Prostate gland (tissue), 2 donors: Measurements from ENCODE around the gene GPATCH4.

ENCODE experiments used
- CTCF ChIP-seq, 4 experiments: fragments of 200-600 bp in 2 of 4; fragments of 450-650 bp in 2 of 4; sonication (generic) in 2 of 4; IDR thresholded peaks; 1 replicate in 3 of 4; 2 replicates in 1 of 4; pipeline ENCODE4 v1.5.1; 2016 to 2019; ENCODE audit warnings: antibody characterized with exemption in 4 of 4, mild to moderate bottlenecking in 2 of 4, moderate library complexity in 2 of 4
- POLR2A ChIP-seq: fragments of 450-650 bp; IDR thresholded peaks from one replicate; pipeline ENCODE4 v1.6.1; 2016; ENCODE audit warnings: antibody characterized with exemption, mild to moderate bottlenecking
- POLR2AphosphoS5 ChIP-seq: sonication (generic); formaldehyde crosslinking; IDR thresholded peaks from one replicate; pipeline ENCODE4 v1.6.1; 2017; ENCODE audit warnings: antibody characterized with exemption

- TF ChIP-seq CTCF (IDR thresholded peaks at IDR 0.05) (no peak), POLR2AphosphoS5 (no peak), POLR2A (no peak)
These were observed 31.1 kb upstream of the GPATCH4 start for GRCh38 chr1:156632355-156632754.
